Activated naive CD4-positive, alpha-beta T cell treated with anti-CD3 and anti-CD28 coated beads, Interleukin-2, amount 50 U/mL, for 24 hours (primary cell): ENCODE measurements around the gene PARP16.
A peak's percentile ranks its signal among the peaks of the same experiment; 100 is the strongest.
"Not testable (repeated sequence)": the region's sequence is repeated elsewhere in the genome, so short reads cannot be mapped to it uniquely, and the experiment has no call there.

Experiments
- H3K27ac Mint-ChIP-seq: one replicate; pipeline ENCODE4 v1.8.0; 2021; ENCODE audit warnings: mild to moderate bottlenecking, mixed read lengths
- H3K27me3 Mint-ChIP-seq: one replicate; pipeline ENCODE4 v1.8.0; 2021; ENCODE audit warnings: mixed read lengths
- H3K36me3 Mint-ChIP-seq: one replicate; pipeline ENCODE4 v1.8.0; 2021; ENCODE audit warnings: mixed read lengths
- H3K4me1 Mint-ChIP-seq: one replicate; pipeline ENCODE4 v1.8.0; 2021; ENCODE audit warnings: mixed read lengths
- H3K4me3 Mint-ChIP-seq: one replicate; pipeline ENCODE4 v1.8.0; 2021; ENCODE audit warnings: mild to moderate bottlenecking, mixed read lengths
- H3K9me3 Mint-ChIP-seq: one replicate; pipeline ENCODE4 v1.8.0; 2021; ENCODE audit warnings: mixed read lengths

Gene PARP16

DNA sequence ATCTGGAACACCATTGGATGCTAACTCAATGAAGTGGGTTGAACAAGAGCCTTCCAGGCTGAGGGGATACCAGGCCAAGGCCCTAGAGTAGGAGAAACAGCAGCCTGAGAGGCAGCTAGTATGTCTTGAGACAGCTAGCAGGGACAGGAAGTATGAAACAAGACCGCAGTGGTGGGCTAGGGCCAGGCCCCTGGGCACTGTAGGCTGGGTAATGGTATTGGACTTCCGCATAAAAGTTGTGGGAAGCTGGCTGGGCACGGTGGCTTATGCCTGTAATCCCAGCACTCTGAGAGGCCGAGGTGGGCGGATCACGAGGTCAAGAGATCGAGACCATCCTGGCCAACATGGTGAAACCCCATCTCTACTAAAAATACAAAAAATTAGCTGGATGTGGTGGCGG, 50.2 kb downstream of the PARP16 start:
- H3K27me3 Mint-ChIP-seq, H3K36me3 Mint-ChIP-seq, H3K4me1 Mint-ChIP-seq, H3K9me3 Mint-ChIP-seq, H3K4me3 Mint-ChIP-seq: not testable (repeated sequence)
- H3K27ac Mint-ChIP-seq = peak overlapping the region; percentile 46

DNA sequence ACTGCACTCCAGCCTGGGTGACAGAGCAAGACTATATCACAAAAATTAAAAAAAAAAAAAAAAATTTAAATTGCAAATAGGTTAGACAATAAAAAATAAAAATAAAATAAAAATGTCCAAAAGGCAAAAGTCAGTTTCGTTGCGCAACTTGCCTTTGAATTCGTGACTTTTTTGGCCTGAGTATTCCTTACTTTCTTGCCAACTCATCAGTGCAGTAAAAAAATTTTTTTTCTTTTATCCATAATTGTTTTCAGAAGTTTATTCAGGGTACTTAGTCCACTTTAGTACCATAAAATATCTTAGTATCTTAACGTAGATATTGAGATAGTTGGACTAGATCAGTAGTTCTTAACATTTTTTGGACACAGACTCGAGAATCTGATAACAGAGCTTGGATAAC, 53.0 kb downstream of the PARP16 start:
- Mint-ChIP-seq H3K9me3 (no peaks in the 10 kb centered on the region), H3K27ac (no peak overlapping the region), H3K4me1 (no peaks in the 10 kb centered on the region), H3K4me3 (no peak overlapping the region), H3K27me3 (no peaks in the 10 kb centered on the region), H3K36me3 (peaks cover 5% of the 10 kb centered on the region)

GRCh38 chr15:65232520-65232919, 54.2 kb downstream of the PARP16 start:
- H3K36me3 Mint-ChIP-seq = peaks cover 1% of the 10 kb centered on the region
- H3K9me3 Mint-ChIP-seq = no peaks in the 10 kb centered on the region
- no peaks in the 10 kb centered on the region for H3K27me3 Mint-ChIP-seq
- no peak overlapping the region for H3K4me3 Mint-ChIP-seq
- no peak overlapping the region for H3K27ac Mint-ChIP-seq
- H3K4me1 Mint-ChIP-seq = no peaks in the 10 kb centered on the region

- Mint-ChIP-seq H3K9me3 (no peaks in the 10 kb centered on the region), H3K4me3 (no peak overlapping the region), H3K36me3 (no peaks in the 10 kb centered on the region), H3K4me1 (no peaks in the 10 kb centered on the region), H3K27me3 (no peaks in the 10 kb centered on the region), H3K27ac (no peak overlapping the region)
Measured at GRCh38 chr15:65231306-65231705, 55.4 kb downstream of the PARP16 start.

DNA sequence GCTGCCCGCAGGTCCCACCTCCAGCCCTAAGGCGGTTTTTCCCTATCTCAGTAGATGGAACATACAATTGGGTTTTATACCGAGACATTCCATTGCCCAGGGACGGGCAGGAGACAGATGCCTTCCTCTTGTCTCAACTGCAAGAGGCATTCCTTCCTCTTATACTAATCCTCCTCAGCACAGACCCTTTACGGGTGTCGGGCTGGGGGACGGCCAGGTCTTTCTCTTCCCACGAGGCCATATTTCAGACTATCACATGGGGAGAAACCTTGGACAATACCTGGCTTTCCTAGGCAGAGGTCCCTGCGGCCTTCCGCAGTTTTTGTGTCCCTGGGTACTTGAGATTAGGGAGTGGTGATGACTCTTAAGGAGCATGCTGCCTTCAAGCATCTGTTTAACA, 59.8 kb downstream of the PARP16 start:
- not testable (repeated sequence) for H3K36me3 Mint-ChIP-seq, H3K4me1 Mint-ChIP-seq, H3K27ac Mint-ChIP-seq, H3K27me3 Mint-ChIP-seq, H3K4me3 Mint-ChIP-seq, H3K9me3 Mint-ChIP-seq

GRCh38 chr15:65226221-65226620, 60.5 kb downstream of the PARP16 start:
- no peak overlapping the region for H3K27ac Mint-ChIP-seq
- H3K36me3 Mint-ChIP-seq = no peaks in the 10 kb centered on the region
- H3K27me3 Mint-ChIP-seq = no peaks in the 10 kb centered on the region
- H3K4me3 Mint-ChIP-seq = no peak overlapping the region
- H3K4me1 Mint-ChIP-seq = no peaks in the 10 kb centered on the region
- no peaks in the 10 kb centered on the region for H3K9me3 Mint-ChIP-seq

GRCh38 chr15:65223996-65224395, 62.7 kb downstream of the PARP16 start:
- Mint-ChIP-seq H3K27ac (no peak overlapping the region), H3K4me1 (no peaks in the 10 kb centered on the region), H3K36me3 (no peaks in the 10 kb centered on the region), H3K27me3 (no peaks in the 10 kb centered on the region), H3K9me3 (no peaks in the 10 kb centered on the region), H3K4me3 (no peak overlapping the region)

DNA sequence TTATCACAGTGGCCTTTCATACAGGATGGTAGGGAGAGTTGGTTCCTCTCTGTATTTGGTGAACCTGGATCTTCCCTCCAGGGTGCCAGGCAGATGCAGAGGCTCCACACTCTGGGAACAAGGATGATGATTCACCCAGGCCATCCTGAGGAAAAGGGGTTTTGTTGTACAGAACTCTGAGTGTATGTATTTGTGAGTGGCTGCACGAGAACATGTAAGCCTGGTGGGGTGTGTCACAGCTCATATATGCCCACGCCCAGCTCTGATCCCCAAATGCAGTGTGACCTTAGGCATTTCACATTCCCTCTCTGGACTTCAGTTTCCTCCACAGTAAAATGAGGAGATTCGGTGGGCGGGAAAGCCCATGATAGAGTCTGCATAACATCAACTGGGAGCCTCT, 63.8 kb downstream of the PARP16 start:
- no peaks in the 10 kb centered on the region for H3K36me3 Mint-ChIP-seq
- H3K4me1 Mint-ChIP-seq = no peaks in the 10 kb centered on the region
- H3K9me3 Mint-ChIP-seq = no peaks in the 10 kb centered on the region
- H3K27ac Mint-ChIP-seq = no peak overlapping the region
- no peak overlapping the region for H3K4me3 Mint-ChIP-seq
- H3K27me3 Mint-ChIP-seq = no peaks in the 10 kb centered on the region

DNA sequence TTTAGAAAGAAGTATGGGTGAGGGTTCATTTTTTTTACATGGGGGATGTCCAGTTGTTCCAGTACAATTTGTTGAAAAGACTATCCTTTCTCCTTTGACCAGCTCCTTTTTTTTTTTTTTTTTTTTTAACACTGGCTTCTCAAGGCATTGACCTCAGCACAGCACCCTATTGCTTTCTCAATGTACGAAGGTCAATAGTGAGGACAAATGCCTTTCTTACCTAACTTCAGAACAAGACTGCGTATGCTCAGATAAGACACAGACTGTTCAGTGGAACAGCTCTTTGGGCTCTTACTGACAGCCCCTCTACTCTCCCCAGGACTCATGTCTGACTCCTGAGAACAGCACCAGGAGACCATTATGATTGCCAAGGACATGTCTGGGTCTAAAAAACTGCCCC, 65.0 kb downstream of the PARP16 start:
- H3K27ac Mint-ChIP-seq = no peak overlapping the region

GRCh38 chr15:65219137-65219536, 67.5 kb downstream of the PARP16 start:
- no peaks in the 10 kb centered on the region for H3K27me3 Mint-ChIP-seq
- H3K4me1 Mint-ChIP-seq = no peaks in the 10 kb centered on the region
- no peaks in the 10 kb centered on the region for H3K9me3 Mint-ChIP-seq
- no peak overlapping the region for H3K27ac Mint-ChIP-seq
- H3K4me3 Mint-ChIP-seq = no peak overlapping the region
- H3K36me3 Mint-ChIP-seq = no peaks in the 10 kb centered on the region

More for the DNA sequence above, 65.0 kb downstream of the PARP16 start:
- H3K36me3 Mint-ChIP-seq = no peaks in the 10 kb centered on the region
- H3K4me3 Mint-ChIP-seq = no peak overlapping the region
- no peaks in the 10 kb centered on the region for H3K4me1 Mint-ChIP-seq
- no peaks in the 10 kb centered on the region for H3K9me3 Mint-ChIP-seq
- H3K27me3 Mint-ChIP-seq = no peaks in the 10 kb centered on the region

GRCh38 chr15:65217526-65218482, 68.9 kb downstream of the PARP16 start:
- H3K9me3 Mint-ChIP-seq = no peaks in the 10 kb centered on the region
- no peaks in the 10 kb centered on the region for H3K36me3 Mint-ChIP-seq
- no peak overlapping the region for H3K4me3 Mint-ChIP-seq
- H3K4me1 Mint-ChIP-seq = no peaks in the 10 kb centered on the region
- no peaks in the 10 kb centered on the region for H3K27me3 Mint-ChIP-seq
- H3K27ac Mint-ChIP-seq = no peak overlapping the region

GRCh38 chr15:65215496-65215895, 71.2 kb downstream of the PARP16 start:
- peaks cover 5% of the 10 kb centered on the region for H3K4me1 Mint-ChIP-seq
- H3K36me3 Mint-ChIP-seq = no peaks in the 10 kb centered on the region
- no peaks in the 10 kb centered on the region for H3K27me3 Mint-ChIP-seq
- no peak overlapping the region for H3K27ac Mint-ChIP-seq
- no peak overlapping the region for H3K4me3 Mint-ChIP-seq
- H3K9me3 Mint-ChIP-seq = no peaks in the 10 kb centered on the region

- peaks cover 5% of the 10 kb centered on the region for H3K4me1 Mint-ChIP-seq
- no peaks in the 10 kb centered on the region for H3K36me3 Mint-ChIP-seq
- H3K27ac Mint-ChIP-seq = no peak overlapping the region
- H3K4me3 Mint-ChIP-seq = no peak overlapping the region
- no peaks in the 10 kb centered on the region for H3K27me3 Mint-ChIP-seq
- no peaks in the 10 kb centered on the region for H3K9me3 Mint-ChIP-seq
Measured at GRCh38 chr15:65214010-65214409, 72.7 kb downstream of the PARP16 start.

GRCh38 chr15:65213241-65213640, 73.4 kb downstream of the PARP16 start:
- Mint-ChIP-seq H3K36me3 (no peaks in the 10 kb centered on the region), H3K4me1 (peaks cover 5% of the 10 kb centered on the region), H3K4me3 (no peak overlapping the region), H3K9me3 (no peaks in the 10 kb centered on the region), H3K27ac (no peak overlapping the region), H3K27me3 (no peaks in the 10 kb centered on the region)

GRCh38 chr15:65212097-65212496, 74.6 kb downstream of the PARP16 start:
- Mint-ChIP-seq H3K27me3 (no peaks in the 10 kb centered on the region), H3K27ac (no peak overlapping the region), H3K4me1 (peaks cover 5% of the 10 kb centered on the region), H3K36me3 (no peaks in the 10 kb centered on the region), H3K4me3 (no peak overlapping the region), H3K9me3 (no peaks in the 10 kb centered on the region)

GRCh38 chr15:65211482-65211982, 75.2 kb downstream of the PARP16 start:
- H3K36me3 Mint-ChIP-seq = no peaks in the 10 kb centered on the region
- H3K9me3 Mint-ChIP-seq = no peaks in the 10 kb centered on the region
- no peak overlapping the region for H3K27ac Mint-ChIP-seq
- no peaks in the 10 kb centered on the region for H3K27me3 Mint-ChIP-seq
- H3K4me1 Mint-ChIP-seq = peaks cover 5% of the 10 kb centered on the region
- no peak overlapping the region for H3K4me3 Mint-ChIP-seq
